Neural cell (in vitro differentiated cells): Measurements from ENCODE around the gene SCAP. TPM values are rescaled to one million over a fixed set of nuclear protein-coding genes. Genes with fewer than 3 reads are reported as not detected.

ENCODE experiments used
- H2AFZ ChIP-seq: fragments of 200-600, 300-800 bp; sonication (generic), shearing (Covaris generic); 2 replicates; pipeline ENCODE4 v1.6.0; 2014; ENCODE audit warnings: low read depth, mild to moderate bottlenecking, antibody characterized with exemption, low read length, moderate library complexity
- H3F3A ChIP-seq: fragments of 200-600 bp; shearing (Covaris generic); 2 replicates; pipeline ENCODE4 v1.6.1; 2016; ENCODE audit warnings: mild to moderate bottlenecking, moderate library complexity, mixed read lengths, antibody characterized with exemption, low read length; ENCODE audit not compliant: insufficient read depth, poor library complexity, severe bottlenecking
- H3K27ac ChIP-seq: fragments of 200-600, 300-800 bp; sonication (generic), shearing (Covaris generic); 2 replicates; pipeline ENCODE4 v1.5.1; 2014; ENCODE audit warnings: mild to moderate bottlenecking, low read length, moderate library complexity
- H3K27me3 ChIP-seq: fragments of 300-800, 200-600 bp; sonication (generic), shearing (Covaris generic); 2 replicates; pipeline ENCODE4 v1.6.0; 2014; ENCODE audit warnings: mild to moderate bottlenecking, low read depth, low read length, moderate library complexity; ENCODE audit not compliant: insufficient read depth
- H3K36me3 ChIP-seq: fragments of 300-800, 200-600 bp; sonication (generic), shearing (Covaris generic); 2 replicates; pipeline ENCODE4 v1.5.1; 2014; ENCODE audit warnings: mild to moderate bottlenecking, antibody characterized with exemption, low read length, moderate library complexity; ENCODE audit not compliant: insufficient read depth
- H3K4me2 ChIP-seq: fragments of 300-800, 200-600 bp; sonication (generic), shearing (Covaris generic); 2 replicates; pipeline ENCODE4 v1.6.0; 2014; ENCODE audit warnings: mild to moderate bottlenecking, low read length
- H3K4me3 ChIP-seq: fragments of 300-800, 200-600 bp; sonication (generic), shearing (Covaris generic); 2 replicates; pipeline ENCODE4 v1.5.1; 2014; ENCODE audit warnings: mild to moderate bottlenecking, low read length, moderate library complexity
- H3K79me2 ChIP-seq: fragments of 200-600 bp; shearing (Covaris generic); replicated peaks from 2 replicates; pipeline ENCODE4 v1.6.0; 2014; ENCODE audit warnings: mild to moderate bottlenecking, low read length, moderate library complexity; ENCODE audit not compliant: insufficient read depth
- H3K9ac ChIP-seq: fragments of 300-800, 200-600 bp; sonication (generic), shearing (Covaris generic); 2 replicates; pipeline ENCODE4 v1.6.1; 2016; ENCODE audit warnings: mild to moderate bottlenecking, low read length, mixed read lengths
- H3K9me2 ChIP-seq: fragments of 200-600 bp; shearing (Covaris generic); 2 replicates; pipeline ENCODE4 v1.6.1; 2016; ENCODE audit warnings: mild to moderate bottlenecking, low read length, mixed read lengths; ENCODE audit not compliant: insufficient read depth
- H3K9me3 ChIP-seq: fragments of 200-600, 300-800 bp; sonication (generic), shearing (Covaris generic); 2 replicates; pipeline ENCODE4 v1.6.1; 2016; ENCODE audit warnings: mild to moderate bottlenecking, mixed run types, low read length, moderate library complexity, mixed read lengths
- H4K20me1 ChIP-seq: fragments of 200-600 bp; shearing (Covaris generic); 2 replicates; pipeline ENCODE4 v1.6.1; 2016; ENCODE audit warnings: mild to moderate bottlenecking, mixed run types; ENCODE audit not compliant: insufficient read depth
- EP300 ChIP-seq: fragments of 450-650 bp; conservative IDR thresholded peaks from 2 replicates; pipeline ENCODE4 v1.6.1; 2014; ENCODE audit warnings: antibody characterized with exemption, mild to moderate bottlenecking, moderate library complexity; ENCODE audit not compliant: poor library complexity, severe bottlenecking
- EZH2 ChIP-seq: fragments of 200-600, 300-800 bp; shearing (Covaris generic), sonication (generic); IDR thresholded peaks from 2 replicates; pipeline ENCODE4 v1.6.1; 2014; ENCODE audit warnings: antibody characterized with exemption, low read length, borderline replicate concordance, mild to moderate bottlenecking; ENCODE audit not compliant: insufficient read depth, poor library complexity, severe bottlenecking
- MXI1 ChIP-seq: fragments of 450-650 bp; conservative IDR thresholded peaks from 2 replicates; pipeline ENCODE4 v1.6.1; 2014; ENCODE audit warnings: antibody characterized with exemption, mild to moderate bottlenecking; ENCODE audit not compliant: poor library complexity, severe bottlenecking
- POLR2AphosphoS5 ChIP-seq: IDR thresholded peaks from 2 replicates; pipeline ENCODE4 v1.6.1; 2012
- RAD21 ChIP-seq: fragments of 450-650 bp; conservative IDR thresholded peaks from 2 replicates; pipeline ENCODE4 v1.6.1; 2014; ENCODE audit warnings: antibody characterized with exemption, mild to moderate bottlenecking, moderate library complexity
- SMC3 ChIP-seq: fragments of 450-650 bp; conservative IDR thresholded peaks from 2 replicates; pipeline ENCODE4 v1.6.1; 2014; ENCODE audit warnings: antibody characterized with exemption, mild to moderate bottlenecking, moderate library complexity; ENCODE audit not compliant: poor library complexity
- TAF1 ChIP-seq: IDR thresholded peaks from 2 replicates; pipeline ENCODE4 v1.6.1; 2012; ENCODE audit warnings: low read depth
- polyA plus RNA-seq: library from polyadenylated mRNA; depleted of rRNA; stranded (reverse); fragments of >200 nt; gene quantifications from 2 replicates; pipeline ENCODE4 v1.2.3, GENCODE V29; 2014
- TF ChIP-seq, protein P1 (sequence below): IDR thresholded peaks from 2 replicates; pipeline ENCODE4 v1.6.1; 2012; ENCODE audit warnings: borderline replicate concordance
- TF ChIP-seq, protein P2 (sequence below): fragments of 450-650 bp; IDR thresholded peaks from 2 replicates; pipeline ENCODE4 v1.5.1; 2014; ENCODE audit warnings: antibody characterized with exemption, mild to moderate bottlenecking, moderate library complexity; ENCODE audit not compliant: poor library complexity, severe bottlenecking

The SCAP gene
- polyA plus RNA-seq, 1 donor from 2014 or later, result 58.0 TPM

DNA sequence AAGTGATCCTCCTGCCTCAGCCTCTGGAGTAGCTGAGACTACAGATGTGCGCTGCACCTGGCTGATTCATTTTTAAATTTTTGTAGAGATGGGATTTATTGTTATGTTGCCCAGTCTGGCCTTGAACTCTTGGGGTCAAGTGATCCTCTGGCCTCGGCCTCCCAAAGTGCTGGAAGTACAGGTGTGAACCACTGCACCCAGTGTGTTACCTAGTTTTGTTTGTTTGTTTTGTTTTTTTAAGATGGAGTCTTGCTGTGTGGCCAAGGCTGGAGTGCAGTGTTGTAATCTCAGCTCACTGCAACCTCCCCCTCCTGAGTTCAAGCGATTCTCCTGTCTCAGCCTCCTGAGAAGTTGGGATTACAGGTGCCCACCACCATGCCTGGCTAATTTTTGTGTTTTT is 82.8 kb downstream of the SCAP start:
- Histone ChIP-seq H3K4me3 (no peak overlapping the region), H3K9me3 (no peaks in the 10 kb centered on the region), H3K36me3 (no peaks in the 10 kb centered on the region), H3K79me2 (peaks cover 29% of the 10 kb centered on the region), H3K9ac (no peak overlapping the region), H4K20me1 (no peaks in the 10 kb centered on the region), H3K4me2 (no peak overlapping the region), H3K27ac (no peak overlapping the region), H3K27me3 (no peaks in the 10 kb centered on the region), H3K9me2 (no peaks in the 10 kb centered on the region), H2AFZ (no peak overlapping the region), H3F3A (no peaks in the 10 kb centered on the region)
- TF ChIP-seq MXI1, result no peak
- TF ChIP-seq, protein P1, sequence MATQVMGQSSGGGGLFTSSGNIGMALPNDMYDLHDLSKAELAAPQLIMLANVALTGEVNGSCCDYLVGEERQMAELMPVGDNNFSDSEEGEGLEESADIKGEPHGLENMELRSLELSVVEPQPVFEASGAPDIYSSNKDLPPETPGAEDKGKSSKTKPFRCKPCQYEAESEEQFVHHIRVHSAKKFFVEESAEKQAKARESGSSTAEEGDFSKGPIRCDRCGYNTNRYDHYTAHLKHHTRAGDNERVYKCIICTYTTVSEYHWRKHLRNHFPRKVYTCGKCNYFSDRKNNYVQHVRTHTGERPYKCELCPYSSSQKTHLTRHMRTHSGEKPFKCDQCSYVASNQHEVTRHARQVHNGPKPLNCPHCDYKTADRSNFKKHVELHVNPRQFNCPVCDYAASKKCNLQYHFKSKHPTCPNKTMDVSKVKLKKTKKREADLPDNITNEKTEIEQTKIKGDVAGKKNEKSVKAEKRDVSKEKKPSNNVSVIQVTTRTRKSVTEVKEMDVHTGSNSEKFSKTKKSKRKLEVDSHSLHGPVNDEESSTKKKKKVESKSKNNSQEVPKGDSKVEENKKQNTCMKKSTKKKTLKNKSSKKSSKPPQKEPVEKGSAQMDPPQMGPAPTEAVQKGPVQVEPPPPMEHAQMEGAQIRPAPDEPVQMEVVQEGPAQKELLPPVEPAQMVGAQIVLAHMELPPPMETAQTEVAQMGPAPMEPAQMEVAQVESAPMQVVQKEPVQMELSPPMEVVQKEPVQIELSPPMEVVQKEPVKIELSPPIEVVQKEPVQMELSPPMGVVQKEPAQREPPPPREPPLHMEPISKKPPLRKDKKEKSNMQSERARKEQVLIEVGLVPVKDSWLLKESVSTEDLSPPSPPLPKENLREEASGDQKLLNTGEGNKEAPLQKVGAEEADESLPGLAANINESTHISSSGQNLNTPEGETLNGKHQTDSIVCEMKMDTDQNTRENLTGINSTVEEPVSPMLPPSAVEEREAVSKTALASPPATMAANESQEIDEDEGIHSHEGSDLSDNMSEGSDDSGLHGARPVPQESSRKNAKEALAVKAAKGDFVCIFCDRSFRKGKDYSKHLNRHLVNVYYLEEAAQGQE, result no peak
- TF ChIP-seq TAF1, result no peak
- no peak for TF ChIP-seq POLR2AphosphoS5
- no peak for TF ChIP-seq RAD21
- no peak for TF ChIP-seq EP300
- no peak for TF ChIP-seq SMC3
- TF ChIP-seq, protein P2, sequence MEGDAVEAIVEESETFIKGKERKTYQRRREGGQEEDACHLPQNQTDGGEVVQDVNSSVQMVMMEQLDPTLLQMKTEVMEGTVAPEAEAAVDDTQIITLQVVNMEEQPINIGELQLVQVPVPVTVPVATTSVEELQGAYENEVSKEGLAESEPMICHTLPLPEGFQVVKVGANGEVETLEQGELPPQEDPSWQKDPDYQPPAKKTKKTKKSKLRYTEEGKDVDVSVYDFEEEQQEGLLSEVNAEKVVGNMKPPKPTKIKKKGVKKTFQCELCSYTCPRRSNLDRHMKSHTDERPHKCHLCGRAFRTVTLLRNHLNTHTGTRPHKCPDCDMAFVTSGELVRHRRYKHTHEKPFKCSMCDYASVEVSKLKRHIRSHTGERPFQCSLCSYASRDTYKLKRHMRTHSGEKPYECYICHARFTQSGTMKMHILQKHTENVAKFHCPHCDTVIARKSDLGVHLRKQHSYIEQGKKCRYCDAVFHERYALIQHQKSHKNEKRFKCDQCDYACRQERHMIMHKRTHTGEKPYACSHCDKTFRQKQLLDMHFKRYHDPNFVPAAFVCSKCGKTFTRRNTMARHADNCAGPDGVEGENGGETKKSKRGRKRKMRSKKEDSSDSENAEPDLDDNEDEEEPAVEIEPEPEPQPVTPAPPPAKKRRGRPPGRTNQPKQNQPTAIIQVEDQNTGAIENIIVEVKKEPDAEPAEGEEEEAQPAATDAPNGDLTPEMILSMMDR, result no peak
- no peak for TF ChIP-seq EZH2

GRCh38 chr3:47385796-47386195 is 89.9 kb downstream of the SCAP start:
- Histone ChIP-seq H3K27me3 (no peaks in the 10 kb centered on the region), H3K79me2 (peaks cover 39% of the 10 kb centered on the region), H3K36me3 (no peaks in the 10 kb centered on the region), H3K4me3 (no peak overlapping the region), H3K9me3 (no peaks in the 10 kb centered on the region), H3F3A (no peaks in the 10 kb centered on the region), H2AFZ (no peak overlapping the region), H3K9me2 (no peaks in the 10 kb centered on the region), H3K9ac (no peak overlapping the region), H3K27ac (no peak overlapping the region), H3K4me2 (no peak overlapping the region), H4K20me1 (no peaks in the 10 kb centered on the region)
- no peak for TF ChIP-seq RAD21
- TF ChIP-seq TAF1, result no peak
- no peak for TF ChIP-seq EP300
- TF ChIP-seq, protein P2, result no peak
- no peak for TF ChIP-seq POLR2AphosphoS5
- TF ChIP-seq MXI1, result no peak
- TF ChIP-seq, protein P1, result no peak
- no peak for TF ChIP-seq SMC3
- TF ChIP-seq EZH2, result no peak
